NCI-H2029 treated with DMSO at 0.1 percent for 48 hours (cell line): ENCODE measurements around the gene PLK5.
A peak's percentile ranks its signal among the peaks of the same experiment; 100 is the strongest.
"Not testable (repeated sequence)": the region's sequence is repeated elsewhere in the genome, so short reads cannot be mapped to it uniquely, and the experiment has no call there.

ENCODE experiments used
- DNase-seq: peaks from one replicate; lab custom pipeline; 2025; lab: John Stamatoyannopoulos, UW

PLK5 gene

GRCh38 chr19:1507763-1508506 lies 15.9 kb upstream of the PLK5 start:
- DNase-seq: peak; percentile 85

- no peak for DNase-seq
Measured at GRCh38 chr19:1508507-1508856, 15.4 kb upstream of the PLK5 start.

DNA sequence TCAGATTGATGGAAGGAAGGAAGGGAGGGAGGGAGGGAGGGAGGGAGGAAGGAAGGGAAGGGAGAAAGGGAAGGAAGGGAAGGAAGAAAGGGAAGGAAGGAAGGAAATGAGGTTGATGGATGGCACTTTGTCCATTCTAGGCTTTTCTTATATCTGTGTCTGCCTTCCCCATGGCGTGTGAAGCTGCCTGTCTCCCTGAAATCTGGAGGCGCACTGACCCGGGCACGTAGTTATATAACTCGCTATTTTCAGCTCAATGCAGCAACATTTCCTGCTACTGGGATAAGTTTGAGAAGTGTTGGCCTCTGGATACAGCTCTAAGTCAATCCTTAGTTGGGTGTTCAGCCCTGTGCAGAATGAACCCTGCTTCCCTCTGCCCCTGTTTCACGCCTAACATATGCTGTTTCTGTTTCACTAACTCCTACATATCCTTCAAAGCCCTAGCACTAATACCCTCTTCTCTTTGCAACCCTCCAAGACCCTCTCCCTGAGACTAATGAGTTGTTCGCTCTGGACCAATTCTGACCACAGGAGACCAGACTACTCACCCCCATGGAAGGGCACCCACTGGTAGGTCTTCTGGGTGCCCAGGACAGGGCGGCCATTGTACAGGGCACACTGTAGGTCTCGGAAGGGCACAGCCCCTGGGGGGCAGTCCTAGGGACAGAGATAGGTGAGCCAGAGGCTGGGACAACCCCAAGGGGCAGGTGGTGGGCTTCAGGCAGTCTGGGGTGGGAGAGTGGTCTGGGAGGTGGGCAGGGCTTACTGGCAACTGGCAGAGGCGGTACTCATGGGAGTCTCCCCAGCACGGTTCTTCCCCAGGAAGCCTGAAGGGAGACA lies 14.1 kb upstream of the PLK5 start:
- no peak for DNase-seq

DNA sequence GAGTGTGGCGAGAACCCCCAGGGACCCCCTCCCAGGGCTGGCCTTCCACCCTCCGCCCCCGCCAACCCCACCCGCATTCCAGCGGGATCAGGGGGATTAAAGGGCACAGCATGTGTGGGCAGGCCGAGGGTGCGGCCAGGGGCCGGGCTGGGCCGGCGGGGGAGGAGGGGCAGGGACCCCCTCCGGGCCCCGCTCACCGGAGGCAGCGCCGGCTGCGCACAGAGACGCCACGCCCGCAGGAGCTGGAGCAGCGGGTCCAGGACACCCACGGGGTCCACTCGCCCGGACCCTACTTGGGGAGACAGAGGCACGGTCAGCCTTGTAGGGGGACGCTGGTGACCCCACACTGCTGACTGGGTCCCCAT lies 13.5 kb upstream of the PLK5 start:
- DNase-seq: no peak

GRCh38 chr19:1510807-1511206 lies 13.1 kb upstream of the PLK5 start:
- no peak for DNase-seq

- no peak for DNase-seq
Measured at GRCh38 chr19:1511318-1512317, 12.3 kb upstream of the PLK5 start.

- no peak for DNase-seq
Measured at GRCh38 chr19:1512671-1513498, 11.0 kb upstream of the PLK5 start, which contains the start of gene ADAMTSL5. TSS of gene ADAMTSL5 (minus strand) at chr19:1513019. CDS start at chr19:1510943, 2,076 bp downstream.

DNA sequence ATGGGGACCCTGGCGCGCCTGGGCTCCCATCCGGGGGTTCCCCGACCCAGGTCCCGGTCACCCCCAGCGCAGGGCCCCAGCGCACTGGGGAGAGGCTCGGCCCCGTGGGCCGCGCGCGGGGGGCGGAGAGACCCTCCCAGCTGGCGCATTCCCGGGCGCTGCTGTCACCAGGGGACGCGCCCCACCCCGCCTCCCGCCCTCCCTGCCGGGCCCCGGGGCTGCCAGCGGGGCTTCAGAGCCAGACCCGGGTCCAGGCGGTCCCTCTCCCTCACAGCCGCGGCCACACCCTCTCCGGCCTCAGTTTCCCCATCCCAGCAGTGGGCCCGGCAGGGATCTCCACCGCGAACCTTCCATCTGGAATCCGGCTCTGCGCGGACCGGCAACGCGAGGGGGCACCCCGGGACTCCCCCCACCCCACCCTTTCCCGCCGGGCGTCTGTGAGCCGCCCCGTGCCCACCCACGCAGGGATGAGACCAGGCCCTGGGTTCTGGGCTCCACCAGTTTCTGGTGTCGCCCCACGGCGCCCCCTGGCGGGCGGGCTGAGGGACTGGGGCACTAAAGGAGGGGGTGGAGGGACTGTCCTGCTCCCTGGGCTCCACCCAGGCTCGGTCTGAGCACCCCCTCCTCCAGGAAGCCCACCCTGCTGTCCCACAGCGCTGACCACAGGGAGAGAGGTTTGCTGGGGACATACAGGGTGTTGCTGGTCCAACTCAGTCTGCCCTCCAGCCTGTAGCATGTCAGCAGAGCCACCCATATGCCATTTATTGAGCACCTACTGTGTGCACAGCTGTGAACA lies 10.2 kb upstream of the PLK5 start:
- no peak for DNase-seq

- no peak for DNase-seq
Measured at GRCh38 chr19:1514295-1514661, 9.6 kb upstream of the PLK5 start.

- DNase-seq: no peak
Measured at GRCh38 chr19:1514986-1515721, 8.7 kb upstream of the PLK5 start.

DNA sequence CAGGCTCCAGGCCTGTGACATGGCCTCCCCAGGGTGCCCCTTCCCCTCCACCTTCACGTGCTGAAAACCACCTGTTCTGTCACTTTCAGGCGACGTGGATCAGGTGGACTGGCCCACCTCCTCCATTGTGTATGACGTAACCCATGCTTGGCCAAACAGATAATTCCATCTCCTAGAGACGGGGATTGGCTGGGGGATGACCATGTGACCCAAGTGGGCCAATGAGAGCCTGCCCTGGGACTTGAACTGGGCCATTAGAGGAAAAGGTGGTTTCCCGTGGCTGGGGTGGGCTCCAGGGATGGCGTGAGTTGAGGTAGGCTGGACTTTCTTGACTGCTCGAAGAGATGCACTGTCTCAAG lies 7.5 kb upstream of the PLK5 start:
- DNase-seq: no peak

GRCh38 chr19:1518471-1518870 lies 5.4 kb upstream of the PLK5 start:
- no peak for DNase-seq

DNA sequence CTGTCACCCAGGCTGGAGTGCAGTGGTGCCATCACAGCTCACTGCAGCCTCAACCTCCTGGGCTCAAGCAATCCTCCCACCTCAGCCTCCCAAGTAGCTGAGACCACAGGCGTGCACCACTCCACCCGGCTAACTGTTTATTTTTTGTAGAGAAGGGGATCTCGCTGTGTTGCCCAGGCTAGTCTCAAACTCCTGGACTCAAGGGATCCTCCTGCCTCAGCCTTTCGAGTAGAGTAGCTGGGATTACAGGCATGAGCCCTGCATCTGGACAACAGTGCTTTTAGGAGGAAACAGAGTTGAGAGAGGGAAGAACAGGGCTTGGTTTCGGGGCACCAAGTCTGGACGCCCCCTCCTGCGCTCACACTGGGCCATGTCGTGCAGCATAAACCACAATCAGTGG lies 4.1 kb upstream of the PLK5 start:
- DNase-seq: not testable (repeated sequence)

DNA sequence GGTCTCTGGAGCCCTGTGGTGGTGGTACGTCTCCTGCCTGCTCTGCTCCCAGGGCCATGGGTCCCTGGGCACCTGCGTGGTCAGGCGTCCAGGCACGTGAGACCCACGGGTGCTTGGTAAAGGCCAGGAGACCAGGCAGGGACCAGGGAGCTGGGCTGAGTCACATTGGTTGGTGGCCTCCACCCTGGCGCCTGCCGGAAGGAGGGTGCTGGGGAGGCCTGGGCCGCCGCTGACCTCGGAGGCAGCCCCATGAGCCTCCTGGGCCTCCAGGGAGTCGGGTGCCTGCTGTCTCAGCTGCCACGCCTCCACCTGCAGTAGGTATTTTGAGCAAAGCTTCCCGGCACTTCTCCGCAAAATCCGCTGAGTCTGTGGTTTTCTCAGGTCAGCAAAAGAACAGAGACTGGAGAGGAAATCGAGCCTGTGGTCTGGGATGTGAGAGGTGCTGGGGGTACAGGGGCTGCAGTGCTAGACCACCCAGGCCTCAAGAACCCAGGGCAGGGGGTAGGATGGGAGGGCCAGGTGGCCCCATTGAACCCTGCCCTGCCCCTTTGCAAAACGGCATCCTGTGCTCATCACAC lies 3.6 kb upstream of the PLK5 start:
- no peak for DNase-seq

- no peak for DNase-seq
Measured at GRCh38 chr19:1521636-1522035, 2.2 kb upstream of the PLK5 start.

- no peak for DNase-seq
Measured at GRCh38 chr19:1522061-1522460, 1.8 kb upstream of the PLK5 start.

GRCh38 chr19:1522838-1523237 lies 1.0 kb upstream of the PLK5 start:
- DNase-seq: no peak

GRCh38 chr19:1524287-1524971 lies 552 bp downstream of the PLK5 start:
- no peak for DNase-seq

DNA sequence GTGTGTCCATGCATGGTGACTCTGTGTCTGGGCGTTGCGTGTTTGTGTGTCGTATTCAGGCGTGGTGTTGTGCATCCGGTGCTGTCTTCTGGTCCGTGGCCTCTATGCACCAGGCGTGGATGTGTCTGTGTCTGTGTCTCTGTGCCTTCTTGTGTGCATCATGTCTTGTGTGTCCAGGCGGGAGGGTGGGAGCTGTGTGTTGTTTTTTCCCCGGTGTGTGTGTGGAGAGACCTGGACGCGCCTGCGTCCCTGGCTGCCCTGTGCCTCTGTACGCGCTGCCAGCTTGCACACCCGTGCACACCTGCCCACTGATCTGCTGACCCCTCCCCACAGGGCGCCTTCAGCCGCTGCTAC lies 1.1 kb downstream of the PLK5 start:
- DNase-seq: no peak
